Activated T-cell treated with anti-CD3 and anti-CD28 coated beads, Interleukin-2, amount 50 U/mL, for 1 hour (primary cell): ENCODE results near the gene AUH.
A peak's percentile ranks its signal among the peaks of the same experiment; 100 is the strongest.
"Not testable (repeated sequence)": the region's sequence is repeated elsewhere in the genome, so short reads cannot be mapped to it uniquely, and the experiment has no call there.

Experiments used
- DNase-seq: peaks from one replicate; pipeline ENCODE4 v3.0.0-alpha.2; 2020

Gene AUH

DNA sequence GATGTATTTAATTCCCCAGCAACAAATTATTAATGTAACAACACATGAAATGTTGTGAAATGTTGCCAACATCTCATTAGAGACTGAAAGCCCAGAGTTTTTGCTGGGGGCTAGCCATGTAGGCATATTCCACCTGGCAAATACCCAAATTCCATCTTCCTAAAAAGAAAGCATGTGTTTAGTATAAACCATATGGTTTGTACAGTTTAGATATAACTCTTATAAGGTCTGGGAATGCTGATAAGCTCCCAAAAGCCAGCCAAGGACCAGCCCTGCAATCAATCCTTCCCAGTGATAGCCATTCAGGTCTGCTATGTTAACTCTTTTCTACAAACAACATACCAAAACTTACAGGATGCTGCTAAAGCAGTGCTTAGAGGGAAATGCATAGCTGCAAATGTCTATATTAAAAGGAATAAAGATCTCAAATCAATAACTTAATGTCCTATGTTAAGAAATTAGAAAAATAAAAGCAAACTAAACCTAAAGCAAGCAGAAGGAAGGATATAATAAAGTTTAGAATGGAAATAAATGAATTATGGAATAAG is 158.9 kb downstream of the AUH start:
- no peak for DNase-seq

DNA sequence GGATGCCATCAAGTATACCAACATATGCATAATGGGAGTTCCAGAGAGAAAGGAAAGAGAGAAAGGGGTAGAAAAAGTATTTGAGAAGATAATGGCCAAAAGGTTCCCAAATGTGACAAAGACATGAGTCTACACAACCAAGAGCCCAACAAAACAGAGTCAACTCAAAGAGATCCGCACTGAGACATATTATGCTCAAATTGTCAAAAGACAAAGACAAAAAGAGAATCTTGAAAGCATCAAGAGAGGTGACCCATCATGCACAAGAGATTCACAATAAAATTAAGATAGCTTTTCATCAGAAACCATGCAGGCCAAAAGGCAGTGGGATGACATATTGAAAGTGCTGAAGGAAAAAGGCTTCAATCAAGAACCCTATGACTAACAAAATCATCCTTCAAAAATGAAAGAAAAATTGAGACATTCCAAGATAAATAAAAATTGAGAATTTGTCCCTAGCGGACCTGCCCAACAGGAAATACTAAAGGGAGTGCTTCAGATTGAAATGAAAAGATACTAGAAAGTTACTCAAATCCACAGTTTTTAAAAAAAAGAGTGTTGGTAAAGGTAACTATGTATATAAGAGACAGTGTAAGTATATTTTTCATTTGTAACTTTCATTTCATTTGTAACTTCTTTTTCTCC is 160.9 kb downstream of the AUH start:
- DNase-seq: no peak

DNA sequence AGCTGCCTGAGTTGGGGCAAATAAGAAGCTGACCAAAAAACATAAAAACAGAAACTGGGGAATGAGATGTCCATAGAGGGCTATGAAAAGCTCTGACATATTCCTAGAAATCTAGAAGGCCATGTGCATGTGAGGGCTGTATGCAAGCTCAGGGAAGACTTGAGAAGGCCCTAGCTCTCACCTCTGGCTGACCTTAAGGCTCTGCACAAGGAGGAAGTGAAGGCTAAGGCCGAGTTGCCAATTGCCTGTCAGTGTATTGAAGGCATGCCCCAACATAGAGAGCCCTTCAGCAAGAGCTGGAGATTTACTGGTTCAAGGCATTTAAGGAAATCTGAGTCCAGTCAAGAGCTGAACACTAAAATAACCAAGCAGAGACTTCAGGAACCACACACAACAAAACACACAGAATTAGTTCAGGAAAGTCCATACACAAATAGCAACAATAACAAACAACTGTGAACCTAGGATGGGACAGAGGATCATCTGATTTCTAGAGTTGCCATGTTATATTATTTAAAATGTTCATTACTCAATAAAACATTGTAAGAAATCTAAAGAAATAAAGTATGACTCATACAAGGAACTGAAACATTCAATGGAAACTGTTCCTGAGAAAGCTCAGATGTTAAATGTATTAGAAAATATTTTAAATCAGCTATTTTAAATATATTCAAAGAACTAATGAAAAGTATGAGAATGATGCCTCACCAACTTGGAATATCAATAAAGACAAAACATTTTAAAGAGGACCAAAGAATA is 161.8 kb downstream of the AUH start:
- DNase-seq: no peak

DNA sequence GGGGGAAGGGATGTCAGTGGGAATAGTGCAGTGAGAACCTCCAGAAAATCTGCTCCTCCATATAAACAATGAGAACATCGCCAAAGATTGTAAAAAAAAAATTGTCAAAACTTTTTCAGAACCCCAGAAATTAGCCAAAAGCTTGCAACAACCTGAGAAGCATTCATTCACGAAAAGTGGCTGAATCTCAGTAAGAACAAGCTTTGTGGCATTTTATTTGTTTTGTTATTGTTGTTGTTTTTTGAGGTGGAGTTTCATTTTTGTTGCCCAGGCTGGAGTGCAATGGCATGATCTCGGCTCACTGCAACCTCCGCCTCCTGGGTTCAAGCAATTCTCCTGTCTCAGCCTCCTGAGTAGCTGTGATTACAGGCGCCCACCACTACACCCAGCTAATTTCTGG is 162.8 kb downstream of the AUH start:
- DNase-seq: not testable (repeated sequence)

DNA sequence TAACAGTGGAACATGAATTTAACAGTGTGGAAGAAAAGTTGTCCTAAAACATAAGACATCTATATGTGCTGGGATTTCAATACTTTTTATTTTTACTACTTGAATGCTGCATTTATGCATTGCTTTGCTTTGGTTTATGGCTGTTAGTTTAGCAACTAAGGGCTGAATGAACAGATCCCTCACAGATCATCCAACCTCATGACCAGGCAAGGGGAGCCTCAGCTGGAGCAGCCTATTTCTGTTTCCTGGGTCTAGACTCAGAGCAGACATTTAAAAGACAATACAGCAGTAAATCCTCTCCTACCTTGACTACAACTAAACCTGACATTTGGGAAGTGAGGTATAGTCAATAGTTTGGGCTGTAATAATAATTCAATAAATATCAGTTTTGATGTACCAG is 163.3 kb downstream of the AUH start:
- no peak for DNase-seq

DNA sequence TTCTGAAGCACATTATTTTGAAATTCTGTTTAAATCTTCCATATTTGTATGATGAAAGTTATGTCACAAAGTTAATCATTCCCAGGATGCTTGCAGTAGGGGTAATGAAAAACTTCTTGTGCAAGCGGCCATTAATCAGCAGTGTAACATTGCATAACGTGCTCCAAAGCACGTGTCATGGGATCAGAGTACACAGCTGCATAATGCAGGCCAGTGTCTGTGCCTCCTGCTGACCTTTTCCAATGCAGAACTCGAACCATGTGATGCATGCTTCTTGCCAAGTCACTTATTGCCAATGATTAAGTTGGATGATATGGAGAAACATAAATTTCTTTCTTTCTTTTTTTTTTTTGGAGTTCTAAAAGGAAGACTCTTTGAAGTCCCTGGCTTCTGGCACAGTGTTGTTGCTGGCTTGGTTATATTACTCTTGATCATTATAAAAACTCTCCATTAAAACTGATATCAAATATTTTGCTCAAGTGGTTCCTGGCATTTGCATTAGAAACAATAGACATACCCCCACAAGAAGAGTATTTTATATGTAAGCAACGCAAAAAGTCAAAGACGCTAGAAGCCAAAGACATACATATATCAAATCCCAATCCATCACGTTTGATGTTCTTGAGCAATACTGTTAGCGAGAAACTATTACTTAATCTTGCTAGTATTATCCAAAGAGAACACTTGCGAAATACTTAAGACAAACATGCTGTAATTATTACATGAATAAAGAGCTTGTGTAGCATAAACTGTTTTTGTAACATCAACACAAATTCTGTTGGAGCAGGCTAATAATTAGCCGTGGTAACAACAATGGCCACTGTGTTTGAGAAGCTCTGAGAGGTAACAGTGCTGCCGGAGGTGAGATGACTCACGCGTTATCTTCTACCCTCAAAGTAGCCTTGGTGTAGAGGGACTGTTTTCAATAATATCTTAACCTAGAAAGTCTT is 164.2 kb downstream of the AUH start:
- no peak for DNase-seq

DNA sequence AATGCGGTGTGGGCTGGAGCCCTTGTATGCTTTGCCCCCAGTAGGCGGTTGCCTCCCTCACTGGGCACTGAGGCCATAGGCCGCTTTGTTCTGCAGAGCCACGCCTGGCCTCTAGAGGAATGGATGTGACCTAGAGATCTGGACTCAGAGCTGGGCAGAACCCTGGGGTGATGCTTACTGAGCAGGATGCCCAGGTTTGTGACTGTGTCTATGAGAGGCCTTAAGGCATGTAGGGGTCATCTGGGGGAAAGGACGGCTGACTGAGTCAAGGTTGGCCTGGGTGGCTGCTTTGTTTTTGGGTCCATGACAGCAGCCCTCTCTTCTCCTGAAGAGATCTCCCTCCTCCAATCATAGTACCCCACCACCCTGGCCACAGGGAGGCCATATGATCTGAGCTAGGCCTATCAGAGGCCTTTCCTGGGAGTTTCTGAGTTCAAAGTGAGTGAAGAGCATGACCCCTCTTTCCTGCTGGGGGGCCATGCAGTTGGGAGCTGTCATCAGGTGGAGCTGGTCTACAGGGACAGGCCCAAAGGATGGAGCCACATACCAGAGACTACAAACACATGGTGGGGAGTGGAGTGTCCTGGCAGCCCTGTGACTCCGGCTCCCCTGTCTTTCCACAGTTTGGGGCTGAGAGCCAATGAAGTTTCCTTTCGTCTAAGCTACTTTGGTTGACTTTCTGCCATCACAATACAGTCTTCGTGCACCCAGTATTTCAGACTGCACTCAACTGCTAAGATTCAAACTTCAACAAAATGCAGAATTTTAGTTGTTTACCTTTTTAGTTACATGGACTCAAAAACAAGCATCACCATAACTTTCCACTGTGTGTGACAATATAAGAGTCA is 165.4 kb downstream of the AUH start:
- DNase-seq: no peak

DNA sequence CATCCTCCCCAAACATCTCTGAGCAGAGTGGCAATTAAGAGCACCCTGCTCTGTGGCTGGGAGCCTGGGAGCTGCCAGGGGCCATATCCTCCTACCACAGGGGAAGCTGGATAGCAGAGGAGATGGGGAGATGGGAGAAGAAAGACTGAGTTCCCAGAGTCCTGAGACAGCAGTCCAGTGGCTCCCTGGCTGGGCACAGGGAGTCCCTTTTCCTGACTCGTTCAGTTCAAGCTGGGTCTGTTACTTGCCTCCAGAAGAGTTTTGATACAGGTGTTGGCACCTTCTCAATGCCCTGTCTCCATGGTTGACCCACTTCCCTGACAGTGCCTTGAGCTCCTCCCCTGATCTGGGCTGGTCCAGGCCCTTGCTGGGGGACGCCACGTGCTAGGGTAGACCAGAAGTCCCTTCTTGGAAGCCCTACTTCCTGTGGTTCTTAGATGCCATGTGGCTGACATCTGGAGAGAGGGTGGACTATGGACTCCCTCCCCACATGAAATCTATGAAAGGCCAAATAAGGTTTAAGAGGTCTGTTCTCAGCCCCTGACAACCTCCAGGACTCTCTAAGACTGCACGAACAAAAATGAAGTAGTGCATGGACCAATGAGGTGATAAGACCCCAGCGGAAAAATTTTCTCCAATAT is 166.2 kb downstream of the AUH start:
- no peak for DNase-seq

DNA sequence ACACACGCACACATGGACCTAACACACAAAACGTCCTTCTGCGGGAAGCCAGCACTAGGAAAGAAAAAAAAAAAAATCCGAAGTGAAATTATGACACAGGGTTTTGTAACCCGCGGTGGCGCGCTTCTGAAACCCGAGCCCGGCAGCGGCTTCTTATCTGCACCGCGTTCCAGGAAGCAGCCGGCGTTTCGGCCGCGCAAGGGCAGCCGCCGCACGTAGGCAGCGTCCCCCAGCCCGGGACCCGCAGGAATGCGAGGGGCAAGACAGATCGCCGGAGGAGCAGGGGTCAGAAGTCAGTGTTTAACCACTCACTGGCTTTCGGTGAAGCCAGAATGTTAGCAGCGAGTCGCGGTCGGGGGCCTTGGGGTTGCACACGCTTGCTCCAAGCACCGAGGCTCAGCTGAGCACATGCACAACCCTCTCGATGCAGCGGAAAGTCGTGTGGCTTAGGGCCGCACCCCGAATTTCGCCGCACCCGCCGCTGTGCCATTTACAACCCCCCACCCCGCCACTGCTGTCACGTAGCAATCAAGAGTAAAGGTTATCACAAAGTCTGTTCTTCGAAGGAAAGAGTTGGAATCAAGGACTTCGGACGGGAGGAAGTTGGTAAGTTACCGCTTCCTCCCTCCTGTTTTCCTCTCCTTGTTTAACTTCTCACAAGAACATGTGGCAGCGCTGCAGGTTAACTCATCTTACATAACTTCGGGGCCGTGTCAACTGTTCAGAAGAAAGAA is 167.9 kb downstream of the AUH start:
- peak; percentile 72 for DNase-seq

DNA sequence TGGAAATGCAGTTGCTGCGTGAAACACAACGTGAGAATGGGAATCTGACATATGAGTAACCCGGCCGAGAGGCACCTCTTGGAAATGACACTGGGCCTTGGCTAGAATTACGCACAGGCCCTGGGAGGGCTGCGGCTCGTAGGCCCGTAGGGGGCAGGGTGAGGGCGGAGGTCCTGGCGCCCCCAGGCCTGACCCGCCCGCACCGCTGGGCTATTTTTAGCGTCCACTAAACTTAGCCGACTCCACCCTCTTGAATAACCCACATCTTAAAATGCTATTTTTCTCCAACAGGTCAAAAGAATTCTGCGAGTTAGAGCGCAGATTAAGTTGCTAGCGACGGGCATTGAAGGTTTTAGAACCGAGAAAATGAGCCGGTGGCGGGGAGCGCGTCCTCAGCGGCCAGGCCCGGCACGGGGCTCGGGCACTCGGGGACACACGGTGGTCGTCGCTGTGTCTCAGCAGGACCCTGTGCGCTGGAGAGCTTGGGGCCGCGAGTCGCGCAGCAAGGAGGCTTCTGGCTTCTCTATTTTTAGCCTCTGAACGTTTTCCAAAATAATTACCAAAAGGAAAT is 168.5 kb downstream of the AUH start:
- DNase-seq: peak; percentile 69

DNA sequence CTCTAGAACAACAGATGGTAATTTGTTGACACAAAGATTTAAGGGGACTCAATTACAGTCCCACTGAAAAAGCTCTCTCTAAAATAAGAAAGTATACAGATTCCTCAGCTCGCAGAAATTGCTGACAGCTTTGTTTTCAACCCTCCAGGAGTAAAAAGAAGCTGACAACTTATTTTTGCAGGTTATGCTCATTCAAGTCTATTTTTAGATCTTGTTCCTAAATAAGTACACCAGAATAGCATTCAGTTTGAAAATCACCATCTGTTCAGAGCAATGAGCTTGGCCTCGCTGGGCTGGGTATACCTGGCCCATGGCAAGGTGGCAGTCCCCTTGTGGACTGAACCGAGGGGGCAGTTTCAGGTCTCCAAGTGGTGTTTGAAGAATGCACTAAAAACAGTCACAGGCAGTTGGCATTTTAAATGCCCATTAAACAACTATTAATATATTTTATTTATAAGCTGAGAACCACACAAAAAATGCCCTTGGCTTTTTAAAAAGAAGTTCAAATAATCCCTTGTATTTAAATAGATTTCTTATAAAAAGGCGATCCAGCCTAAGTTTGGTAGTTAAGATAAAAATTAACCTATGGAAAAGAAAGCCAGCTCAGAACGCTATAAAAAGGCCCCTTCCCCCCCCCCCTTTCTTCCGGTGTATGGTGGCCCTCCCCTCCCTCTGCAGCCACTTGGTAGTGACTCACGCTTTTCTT is 169.2 kb downstream of the AUH start:
- DNase-seq: no peak

DNA sequence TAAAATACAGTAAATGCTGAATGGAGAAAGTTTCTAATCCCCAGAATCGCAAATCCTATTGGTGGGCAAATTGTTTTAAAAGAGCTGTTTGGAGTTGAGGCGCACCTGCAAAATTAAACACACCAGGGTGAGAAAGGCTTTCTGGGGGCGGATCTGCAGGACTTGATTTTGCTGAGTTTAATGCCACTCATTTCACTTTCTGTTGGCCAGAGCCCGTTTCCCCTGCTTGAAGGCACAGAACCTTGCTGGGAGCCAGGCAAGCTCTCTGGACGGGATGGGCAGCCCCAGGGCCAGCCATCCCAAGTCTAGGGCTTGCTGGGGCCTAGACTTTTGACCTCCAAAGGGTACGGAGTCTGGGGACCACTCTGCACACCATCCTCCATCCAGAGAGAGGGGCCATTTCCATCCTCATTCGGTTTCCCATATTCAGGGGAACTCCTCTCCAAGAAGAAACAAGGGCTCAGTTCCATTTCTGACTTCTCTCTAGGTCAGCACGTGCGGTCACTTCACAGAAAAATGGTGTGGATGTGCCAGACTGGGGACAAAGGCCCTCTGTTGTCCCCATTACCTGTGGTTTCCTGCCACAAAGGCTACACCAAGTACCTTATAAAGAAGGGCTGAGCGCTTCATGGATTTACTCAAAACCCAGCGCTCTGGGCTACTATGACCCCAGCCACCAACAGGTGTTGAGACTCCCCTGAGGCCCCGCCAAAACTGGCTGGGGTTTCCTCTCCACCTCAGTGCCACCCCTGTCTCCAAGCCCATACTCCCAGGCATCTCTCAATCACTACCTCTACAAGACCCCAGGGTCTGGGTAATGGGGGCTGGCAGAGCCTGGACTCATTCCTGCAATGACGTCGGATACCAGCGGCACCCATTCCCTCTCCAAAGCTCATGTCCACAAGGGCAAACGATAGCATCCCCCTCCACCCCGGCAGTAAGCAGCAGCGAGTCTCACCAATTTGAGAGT is 170.0 kb downstream of the AUH start:
- DNase-seq: no peak

DNA sequence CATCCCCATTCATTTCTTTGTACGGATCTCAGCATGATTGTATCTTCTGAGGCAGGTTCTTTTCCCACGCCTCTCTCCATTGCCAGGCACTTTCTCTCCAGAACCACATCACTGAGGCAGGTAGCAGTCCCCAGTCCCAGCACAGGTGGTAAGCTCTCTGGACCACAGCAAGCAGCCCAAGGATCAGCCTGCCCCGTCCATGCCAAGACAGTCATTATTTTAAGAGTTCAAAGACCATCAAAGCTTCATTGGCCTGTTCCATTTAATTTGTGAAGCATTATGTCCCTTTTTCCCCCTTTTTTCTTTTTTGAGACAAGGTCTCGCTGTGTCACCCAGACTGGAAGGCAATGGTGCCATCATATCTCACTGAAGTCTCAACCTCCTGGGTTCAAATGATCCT is 171.7 kb downstream of the AUH start:
- DNase-seq: no peak

DNA sequence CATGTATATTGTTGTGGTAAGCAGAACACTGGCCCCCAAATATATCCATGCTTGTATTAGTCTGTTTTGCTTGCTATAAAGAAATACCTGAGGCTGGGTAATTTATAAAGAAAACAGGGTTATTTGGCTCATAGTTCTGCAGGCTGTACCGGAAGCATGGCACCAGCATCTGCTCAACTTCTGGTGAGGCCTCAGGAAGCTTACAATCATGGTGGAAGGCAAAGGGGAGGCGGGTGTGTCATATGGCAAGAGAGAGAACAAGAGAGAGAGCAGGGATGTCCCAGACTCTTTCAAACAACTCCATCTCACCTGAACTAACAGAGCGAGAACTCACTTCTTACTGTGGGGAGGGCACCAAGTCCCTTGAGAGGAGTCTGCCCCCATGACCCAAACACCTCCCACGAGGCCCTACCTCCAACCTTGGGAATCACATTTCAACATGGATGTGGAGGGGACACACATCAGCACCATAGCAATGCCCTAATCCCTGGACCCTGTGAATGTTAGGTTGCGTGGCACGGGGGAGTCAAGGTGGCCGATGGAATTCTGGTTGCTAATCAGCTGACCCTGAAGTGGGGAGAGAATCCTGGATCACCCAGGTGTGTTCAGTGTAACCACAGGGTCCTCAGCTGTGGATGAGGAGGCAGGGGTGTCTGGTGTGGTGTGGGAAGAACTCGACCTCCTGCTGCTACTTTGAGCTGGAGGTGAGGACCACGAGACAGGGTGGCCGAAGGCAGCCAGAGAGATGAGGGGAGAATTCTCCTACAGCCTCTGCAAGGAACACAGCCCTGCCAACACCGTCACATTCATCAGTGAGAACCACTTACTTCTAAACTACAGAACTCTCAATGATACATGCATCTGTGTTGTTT is 172.8 kb downstream of the AUH start:
- DNase-seq: no peak

DNA sequence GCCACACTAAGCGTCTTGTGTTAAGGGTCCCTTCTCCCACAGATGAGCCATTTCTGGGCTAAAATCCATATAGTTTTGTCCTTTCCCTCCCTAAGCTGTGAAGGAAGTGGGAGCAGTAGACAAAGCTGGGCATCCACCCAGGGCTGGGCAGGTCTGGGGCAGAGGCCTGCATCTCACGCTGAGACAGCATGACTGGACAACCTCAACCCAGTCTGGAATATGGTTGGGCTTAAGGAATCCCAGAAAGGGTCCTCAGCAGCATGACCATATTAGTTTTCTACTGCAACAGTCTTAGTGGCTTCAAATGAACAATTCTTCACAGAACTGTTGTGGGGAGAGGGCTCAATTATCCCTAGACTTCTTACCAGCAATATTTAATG is 173.8 kb downstream of the AUH start:
- no peak for DNase-seq

DNA sequence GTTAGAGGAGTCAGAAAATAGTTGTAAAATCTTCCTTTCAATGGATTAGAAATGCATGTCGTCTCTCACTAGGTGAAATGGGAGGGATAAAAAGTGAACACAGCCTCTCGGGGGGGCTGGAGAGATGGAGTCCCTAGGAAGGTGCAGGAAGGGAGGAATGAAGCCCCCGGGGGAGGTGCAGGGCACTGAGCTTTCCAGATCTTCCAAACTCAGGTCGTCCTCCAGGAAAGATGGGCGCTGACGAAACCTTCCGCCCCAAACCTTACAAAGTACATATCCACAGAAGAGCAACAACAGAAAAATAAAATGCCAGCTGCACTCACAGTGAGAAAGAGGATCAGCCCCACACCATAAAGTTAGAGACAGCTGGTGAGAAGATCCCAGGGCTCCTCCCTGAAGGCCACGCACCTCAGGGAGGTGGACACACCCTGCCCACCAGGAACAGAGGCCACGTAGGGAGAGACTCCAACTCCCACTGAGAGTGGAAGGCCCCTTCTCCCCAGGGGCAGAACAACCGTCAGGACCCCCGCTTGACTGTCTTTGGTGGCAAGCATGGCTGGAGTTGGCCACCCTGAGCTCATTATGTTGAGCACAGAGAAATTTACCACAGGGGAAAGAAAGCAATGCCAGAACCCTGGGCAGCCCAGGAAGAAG is 174.3 kb downstream of the AUH start:
- DNase-seq: no peak

DNA sequence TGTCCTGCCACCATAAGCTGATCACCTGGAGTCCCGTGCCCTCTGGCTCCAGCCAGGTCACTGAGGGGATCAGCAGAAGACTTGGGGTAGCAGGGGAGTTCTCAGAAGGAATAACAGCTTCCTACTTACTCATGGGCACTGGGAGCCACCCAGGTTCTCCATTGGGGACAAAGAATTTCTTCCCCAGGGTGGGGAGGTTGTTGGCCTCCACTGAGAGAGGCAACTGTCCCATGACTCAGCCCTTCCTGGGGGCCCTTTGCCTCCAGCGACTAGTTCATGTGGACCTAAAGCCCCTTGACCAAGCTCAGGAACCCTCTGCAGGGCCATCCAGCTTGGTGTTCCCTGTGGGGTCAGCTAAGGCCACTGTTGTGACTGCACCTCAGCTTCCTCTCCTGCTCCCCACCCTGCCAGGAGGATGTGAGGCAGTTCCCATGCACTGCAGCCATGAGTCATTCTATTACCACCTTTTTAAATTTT is 175.0 kb downstream of the AUH start:
- DNase-seq: no peak
